ENCODE results near the gene SRD5A1. TPM values are rescaled to one million over a fixed set of nuclear protein-coding genes. Genes with fewer than 3 reads are reported as not detected.

The SRD5A1 gene
- total and polyA plus RNA-seq, 2 experiments from 2014 or later, result 18.2 to 87.3 TPM

DNA sequence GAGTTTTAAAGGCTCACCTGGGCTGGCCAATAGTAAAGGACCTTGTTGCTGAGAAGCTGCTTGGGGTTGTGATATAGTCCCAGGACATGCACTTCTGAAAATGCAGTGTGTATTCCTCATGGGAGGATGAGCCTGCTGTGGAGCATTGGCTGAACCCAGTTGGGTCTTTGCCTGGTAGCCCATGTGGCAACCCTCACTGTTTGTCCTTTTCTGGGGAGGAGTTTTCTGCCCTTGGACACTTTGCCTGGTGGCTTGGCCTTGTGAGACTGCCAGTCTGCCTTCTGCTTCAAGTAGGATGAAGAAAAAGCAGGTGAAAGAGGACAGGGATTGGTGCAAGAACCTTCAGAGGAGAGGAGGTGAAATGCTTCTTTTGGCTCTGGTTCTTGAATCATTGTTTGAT is 84.0 kb downstream of the SRD5A1 start:
- no peak overlapping the region; the same call in 1 of the 2 replicates for H3K27ac Mint-ChIP-seq
- H3K4me3 Mint-ChIP-seq, result no peak overlapping the region
- no peak overlapping the region for H3K4me2 ChIP-seq
- no peak for DNase-seq (ENCODE audit: low spot score)
- H3K9me3 Mint-ChIP-seq, result no peaks in the 10 kb centered on the region; the same call in 2 of the 3 replicates
- H3K36me3 Mint-ChIP-seq (ENCODE audit: low read depth), result peaks cover 3% of the 10 kb centered on the region; the same call in 2 of the 3 replicates
- H4K20me1 ChIP-seq (replicated peaks; ENCODE audit: insufficient read depth), result peaks cover 54% of the 10 kb centered on the region
- H3F3A ChIP-seq (replicated peaks; ENCODE audit: low read depth), result 0 out of 2 replicates have a peak, but pooled peaks cover 4% of the 10 kb centered on the region
- H3K27me3 Mint-ChIP-seq (ENCODE audit: insufficient read depth, low read depth, poor library complexity), result peaks cover 7% of the 10 kb centered on the region
- H2AFZ ChIP-seq, result no peak overlapping the region
- H3K4me1 Mint-ChIP-seq, result peaks cover 65% of the 10 kb centered on the region
- peaks cover 4% of the 10 kb centered on the region; the same call in 1 of the 2 replicates for H3K27me3 ChIP-seq (ENCODE audit: insufficient read depth)
- no peaks in the 10 kb centered on the region for H3K36me3 ChIP-seq (ENCODE audit: insufficient read depth)
- H3K27ac ChIP-seq (ENCODE audit: low read depth), result no peak overlapping the region
- H3K9me2 ChIP-seq (ENCODE audit: insufficient read depth), result no peaks in the 10 kb centered on the region
- no peak overlapping the region for H3K4me3 ChIP-seq
- peaks cover 38% of the 10 kb centered on the region for H3K4me1 ChIP-seq (ENCODE audit: insufficient read depth)
- peaks cover 77% of the 10 kb centered on the region for H3K79me2 ChIP-seq (replicated peaks; ENCODE audit: insufficient read depth)
- no peak for TF ChIP-seq EZH2phosphoT487 (IDR thresholded peaks at IDR 0.05; ENCODE audit: unreplicated experiment)
- TF ChIP-seq POLR2AphosphoS5 (IDR thresholded peaks at IDR 0.05; ENCODE audit: low read depth), result no peak
- no peak for TF ChIP-seq EZH2 (IDR thresholded peaks at IDR 0.05; ENCODE audit: low read depth, unreplicated experiment)
- no peak for TF ChIP-seq CREB1 (CRISPR knock-in tag; IDR thresholded peaks at IDR 0.05; ENCODE audit: low read depth)
- TF ChIP-seq, protein P1, sequence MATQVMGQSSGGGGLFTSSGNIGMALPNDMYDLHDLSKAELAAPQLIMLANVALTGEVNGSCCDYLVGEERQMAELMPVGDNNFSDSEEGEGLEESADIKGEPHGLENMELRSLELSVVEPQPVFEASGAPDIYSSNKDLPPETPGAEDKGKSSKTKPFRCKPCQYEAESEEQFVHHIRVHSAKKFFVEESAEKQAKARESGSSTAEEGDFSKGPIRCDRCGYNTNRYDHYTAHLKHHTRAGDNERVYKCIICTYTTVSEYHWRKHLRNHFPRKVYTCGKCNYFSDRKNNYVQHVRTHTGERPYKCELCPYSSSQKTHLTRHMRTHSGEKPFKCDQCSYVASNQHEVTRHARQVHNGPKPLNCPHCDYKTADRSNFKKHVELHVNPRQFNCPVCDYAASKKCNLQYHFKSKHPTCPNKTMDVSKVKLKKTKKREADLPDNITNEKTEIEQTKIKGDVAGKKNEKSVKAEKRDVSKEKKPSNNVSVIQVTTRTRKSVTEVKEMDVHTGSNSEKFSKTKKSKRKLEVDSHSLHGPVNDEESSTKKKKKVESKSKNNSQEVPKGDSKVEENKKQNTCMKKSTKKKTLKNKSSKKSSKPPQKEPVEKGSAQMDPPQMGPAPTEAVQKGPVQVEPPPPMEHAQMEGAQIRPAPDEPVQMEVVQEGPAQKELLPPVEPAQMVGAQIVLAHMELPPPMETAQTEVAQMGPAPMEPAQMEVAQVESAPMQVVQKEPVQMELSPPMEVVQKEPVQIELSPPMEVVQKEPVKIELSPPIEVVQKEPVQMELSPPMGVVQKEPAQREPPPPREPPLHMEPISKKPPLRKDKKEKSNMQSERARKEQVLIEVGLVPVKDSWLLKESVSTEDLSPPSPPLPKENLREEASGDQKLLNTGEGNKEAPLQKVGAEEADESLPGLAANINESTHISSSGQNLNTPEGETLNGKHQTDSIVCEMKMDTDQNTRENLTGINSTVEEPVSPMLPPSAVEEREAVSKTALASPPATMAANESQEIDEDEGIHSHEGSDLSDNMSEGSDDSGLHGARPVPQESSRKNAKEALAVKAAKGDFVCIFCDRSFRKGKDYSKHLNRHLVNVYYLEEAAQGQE (IDR thresholded peaks at IDR 0.05; ENCODE audit: unreplicated experiment), result no peak
- TF ChIP-seq STAT1 (IDR thresholded peaks at IDR 0.05; ENCODE audit: unreplicated experiment), result no peak
- TF ChIP-seq ZNF114 (CRISPR knock-in tag; IDR thresholded peaks at IDR 0.05), result no peak
- TF ChIP-seq, protein P2, sequence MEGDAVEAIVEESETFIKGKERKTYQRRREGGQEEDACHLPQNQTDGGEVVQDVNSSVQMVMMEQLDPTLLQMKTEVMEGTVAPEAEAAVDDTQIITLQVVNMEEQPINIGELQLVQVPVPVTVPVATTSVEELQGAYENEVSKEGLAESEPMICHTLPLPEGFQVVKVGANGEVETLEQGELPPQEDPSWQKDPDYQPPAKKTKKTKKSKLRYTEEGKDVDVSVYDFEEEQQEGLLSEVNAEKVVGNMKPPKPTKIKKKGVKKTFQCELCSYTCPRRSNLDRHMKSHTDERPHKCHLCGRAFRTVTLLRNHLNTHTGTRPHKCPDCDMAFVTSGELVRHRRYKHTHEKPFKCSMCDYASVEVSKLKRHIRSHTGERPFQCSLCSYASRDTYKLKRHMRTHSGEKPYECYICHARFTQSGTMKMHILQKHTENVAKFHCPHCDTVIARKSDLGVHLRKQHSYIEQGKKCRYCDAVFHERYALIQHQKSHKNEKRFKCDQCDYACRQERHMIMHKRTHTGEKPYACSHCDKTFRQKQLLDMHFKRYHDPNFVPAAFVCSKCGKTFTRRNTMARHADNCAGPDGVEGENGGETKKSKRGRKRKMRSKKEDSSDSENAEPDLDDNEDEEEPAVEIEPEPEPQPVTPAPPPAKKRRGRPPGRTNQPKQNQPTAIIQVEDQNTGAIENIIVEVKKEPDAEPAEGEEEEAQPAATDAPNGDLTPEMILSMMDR (conservative IDR thresholded peaks at IDR 0.05; ENCODE audit: low read depth in 2 of 2), result no peak
- no peak for TF ChIP-seq JUNB (IDR thresholded peaks at IDR 0.05; ENCODE audit: unreplicated experiment)
- no peak for TF ChIP-seq ZNF331 (CRISPR knock-in tag; IDR thresholded peaks at IDR 0.05; ENCODE audit: low read depth)
- TF ChIP-seq, protein P3, sequence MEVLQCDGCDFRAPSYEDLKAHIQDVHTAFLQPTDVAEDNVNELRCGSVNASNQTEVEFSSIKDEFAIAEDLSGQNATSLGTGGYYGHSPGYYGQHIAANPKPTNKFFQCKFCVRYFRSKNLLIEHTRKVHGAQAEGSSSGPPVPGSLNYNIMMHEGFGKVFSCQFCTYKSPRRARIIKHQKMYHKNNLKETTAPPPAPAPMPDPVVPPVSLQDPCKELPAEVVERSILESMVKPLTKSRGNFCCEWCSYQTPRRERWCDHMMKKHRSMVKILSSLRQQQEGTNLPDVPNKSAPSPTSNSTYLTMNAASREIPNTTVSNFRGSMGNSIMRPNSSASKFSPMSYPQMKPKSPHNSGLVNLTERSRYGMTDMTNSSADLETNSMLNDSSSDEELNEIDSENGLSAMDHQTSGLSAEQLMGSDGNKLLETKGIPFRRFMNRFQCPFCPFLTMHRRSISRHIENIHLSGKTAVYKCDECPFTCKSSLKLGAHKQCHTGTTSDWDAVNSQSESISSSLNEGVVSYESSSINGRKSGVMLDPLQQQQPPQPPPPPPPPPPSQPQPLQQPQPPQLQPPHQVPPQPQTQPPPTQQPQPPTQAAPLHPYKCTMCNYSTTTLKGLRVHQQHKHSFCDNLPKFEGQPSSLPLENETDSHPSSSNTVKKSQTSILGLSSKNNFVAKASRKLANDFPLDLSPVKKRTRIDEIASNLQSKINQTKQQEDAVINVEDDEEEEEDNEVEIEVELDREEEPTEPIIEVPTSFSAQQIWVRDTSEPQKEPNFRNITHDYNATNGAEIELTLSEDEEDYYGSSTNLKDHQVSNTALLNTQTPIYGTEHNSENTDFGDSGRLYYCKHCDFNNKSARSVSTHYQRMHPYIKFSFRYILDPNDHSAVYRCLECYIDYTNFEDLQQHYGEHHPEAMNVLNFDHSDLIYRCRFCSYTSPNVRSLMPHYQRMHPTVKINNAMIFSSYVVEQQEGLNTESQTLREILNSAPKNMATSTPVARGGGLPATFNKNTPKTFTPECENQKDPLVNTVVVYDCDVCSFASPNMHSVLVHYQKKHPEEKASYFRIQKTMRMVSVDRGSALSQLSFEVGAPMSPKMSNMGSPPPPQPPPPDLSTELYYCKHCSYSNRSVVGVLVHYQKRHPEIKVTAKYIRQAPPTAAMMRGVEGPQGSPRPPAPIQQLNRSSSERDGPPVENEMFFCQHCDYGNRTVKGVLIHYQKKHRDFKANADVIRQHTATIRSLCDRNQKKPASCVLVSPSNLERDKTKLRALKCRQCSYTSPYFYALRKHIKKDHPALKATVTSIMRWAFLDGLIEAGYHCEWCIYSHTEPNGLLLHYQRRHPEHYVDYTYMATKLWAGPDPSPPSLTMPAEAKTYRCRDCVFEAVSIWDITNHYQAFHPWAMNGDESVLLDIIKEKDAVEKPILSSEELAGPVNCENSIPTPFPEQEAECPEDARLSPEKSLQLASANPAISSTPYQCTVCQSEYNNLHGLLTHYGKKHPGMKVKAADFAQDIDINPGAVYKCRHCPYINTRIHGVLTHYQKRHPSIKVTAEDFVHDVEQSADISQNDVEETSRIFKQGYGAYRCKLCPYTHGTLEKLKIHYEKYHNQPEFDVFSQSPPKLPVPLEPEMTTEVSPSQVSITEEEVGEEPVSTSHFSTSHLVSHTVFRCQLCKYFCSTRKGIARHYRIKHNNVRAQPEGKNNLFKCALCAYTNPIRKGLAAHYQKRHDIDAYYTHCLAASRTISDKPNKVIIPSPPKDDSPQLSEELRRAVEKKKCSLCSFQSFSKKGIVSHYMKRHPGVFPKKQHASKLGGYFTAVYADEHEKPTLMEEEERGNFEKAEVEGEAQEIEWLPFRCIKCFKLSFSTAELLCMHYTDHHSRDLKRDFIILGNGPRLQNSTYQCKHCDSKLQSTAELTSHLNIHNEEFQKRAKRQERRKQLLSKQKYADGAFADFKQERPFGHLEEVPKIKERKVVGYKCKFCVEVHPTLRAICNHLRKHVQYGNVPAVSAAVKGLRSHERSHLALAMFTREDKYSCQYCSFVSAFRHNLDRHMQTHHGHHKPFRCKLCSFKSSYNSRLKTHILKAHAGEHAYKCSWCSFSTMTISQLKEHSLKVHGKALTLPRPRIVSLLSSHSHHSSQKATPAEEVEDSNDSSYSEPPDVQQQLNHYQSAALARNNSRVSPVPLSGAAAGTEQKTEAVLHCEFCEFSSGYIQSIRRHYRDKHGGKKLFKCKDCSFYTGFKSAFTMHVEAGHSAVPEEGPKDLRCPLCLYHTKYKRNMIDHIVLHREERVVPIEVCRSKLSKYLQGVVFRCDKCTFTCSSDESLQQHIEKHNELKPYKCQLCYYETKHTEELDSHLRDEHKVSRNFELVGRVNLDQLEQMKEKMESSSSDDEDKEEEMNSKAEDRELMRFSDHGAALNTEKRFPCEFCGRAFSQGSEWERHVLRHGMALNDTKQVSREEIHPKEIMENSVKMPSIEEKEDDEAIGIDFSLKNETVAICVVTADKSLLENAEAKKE (CRISPR knock-in tag; IDR thresholded peaks at IDR 0.05), result no peak
- no peak for TF ChIP-seq NANOG (IDR thresholded peaks at IDR 0.05; ENCODE audit: borderline replicate concordance)
- TF ChIP-seq, protein P4, sequence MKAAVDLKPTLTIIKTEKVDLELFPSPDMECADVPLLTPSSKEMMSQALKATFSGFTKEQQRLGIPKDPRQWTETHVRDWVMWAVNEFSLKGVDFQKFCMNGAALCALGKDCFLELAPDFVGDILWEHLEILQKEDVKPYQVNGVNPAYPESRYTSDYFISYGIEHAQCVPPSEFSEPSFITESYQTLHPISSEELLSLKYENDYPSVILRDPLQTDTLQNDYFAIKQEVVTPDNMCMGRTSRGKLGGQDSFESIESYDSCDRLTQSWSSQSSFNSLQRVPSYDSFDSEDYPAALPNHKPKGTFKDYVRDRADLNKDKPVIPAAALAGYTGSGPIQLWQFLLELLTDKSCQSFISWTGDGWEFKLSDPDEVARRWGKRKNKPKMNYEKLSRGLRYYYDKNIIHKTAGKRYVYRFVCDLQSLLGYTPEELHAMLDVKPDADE (IDR thresholded peaks at IDR 0.05), result no peak
- ATAC-seq, result no peak
